NCI-H1694 treated with DMSO at 0.1 percent for 48 hours (cell line): ENCODE measurements around the gene ANKRD33B.
"Not testable (repeated sequence)": the region's sequence is repeated elsewhere in the genome, so short reads cannot be mapped to it uniquely, and the experiment has no call there.

Experiments used
- DNase-seq: peaks from one replicate; lab custom pipeline; 2025; lab: John Stamatoyannopoulos, UW

Gene ANKRD33B

DNA sequence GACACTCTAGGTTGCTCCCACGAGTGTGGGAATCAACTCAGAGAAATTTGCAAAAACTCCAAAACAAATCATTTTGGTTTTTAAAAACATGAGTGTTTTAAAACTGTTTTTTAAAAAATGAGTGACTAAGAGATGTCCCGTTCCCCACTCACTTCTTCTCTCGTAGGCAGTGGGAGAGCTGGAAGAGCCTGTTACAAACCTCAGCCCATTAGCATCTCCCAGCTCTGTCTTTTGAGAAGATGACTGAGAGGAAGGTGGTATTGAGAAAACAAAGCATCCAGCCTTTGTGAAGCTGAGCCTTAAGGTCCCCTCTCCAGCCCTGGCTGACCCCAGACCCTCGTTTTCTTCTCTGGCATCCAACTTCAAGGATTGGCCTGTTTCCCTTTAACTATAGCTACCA is 4.7 kb upstream of the ANKRD33B start:
- DNase-seq, result no peak

DNA sequence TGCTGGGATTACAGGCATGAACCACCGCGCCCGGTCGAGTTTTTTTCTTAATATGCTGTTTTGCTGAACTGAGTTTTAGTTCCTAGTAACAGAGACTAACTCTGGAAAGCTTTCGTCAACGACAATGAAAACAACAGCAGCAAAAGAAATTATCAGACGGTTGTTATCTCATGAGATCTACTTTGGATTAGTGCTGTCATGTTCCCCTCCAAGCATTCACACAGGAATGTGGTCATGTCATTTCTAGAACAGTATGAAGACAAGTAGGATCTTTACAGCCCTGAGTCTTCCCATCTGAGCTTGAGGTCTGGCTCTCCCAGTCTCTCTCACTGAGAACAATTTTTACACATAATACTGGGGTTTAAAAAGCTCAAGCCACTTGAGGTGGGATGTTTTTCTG is 4.0 kb upstream of the ANKRD33B start:
- no peak for DNase-seq

DNA sequence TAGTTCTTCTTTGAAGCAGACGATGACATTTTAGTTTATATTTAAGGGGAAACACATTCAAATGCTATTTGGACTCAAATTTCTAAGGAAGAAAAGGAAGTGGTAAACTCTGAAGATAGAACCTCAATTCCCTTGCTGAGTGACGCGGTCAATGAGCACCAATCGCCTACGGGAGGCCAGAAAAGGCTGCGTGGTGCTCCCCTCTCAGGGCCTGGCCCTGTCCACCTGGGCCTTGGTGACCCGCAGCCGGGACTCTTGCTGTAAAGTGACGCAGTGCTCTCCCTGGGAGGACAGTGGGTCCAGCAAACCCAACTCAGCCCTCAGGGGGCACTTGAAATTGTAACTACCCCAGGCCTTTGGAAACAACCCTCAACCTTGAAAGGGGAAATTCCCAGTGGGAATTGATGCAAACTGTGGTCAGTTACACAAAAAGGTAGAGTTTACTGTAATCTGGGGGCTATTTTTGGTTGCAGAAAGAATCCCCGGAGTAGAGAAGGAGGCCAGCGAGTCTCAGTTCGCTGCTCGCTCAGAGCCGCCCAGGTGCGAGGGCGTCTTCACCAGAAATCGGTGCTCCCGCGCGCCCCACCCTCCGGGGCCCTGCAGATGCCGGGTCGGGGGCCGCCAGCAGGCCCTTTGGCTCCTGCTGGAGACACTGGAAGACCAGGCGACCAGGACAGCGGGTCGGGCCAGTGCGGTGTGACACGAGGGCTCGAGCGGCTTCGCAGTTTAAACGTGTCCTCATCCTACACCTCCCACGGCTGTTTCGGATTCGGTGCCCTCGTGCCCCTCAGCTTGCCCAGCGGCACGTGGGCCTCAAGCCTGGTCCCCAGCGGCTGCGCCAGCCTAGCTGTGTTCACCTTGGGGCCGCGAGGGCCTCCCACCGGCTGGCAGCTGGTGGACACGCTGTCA is 1.4 kb upstream of the ANKRD33B start:
- DNase-seq, result no peak

GRCh38 chr5:10563110-10563944 is 543 bp upstream of the ANKRD33B start:
- no peak for DNase-seq

DNA sequence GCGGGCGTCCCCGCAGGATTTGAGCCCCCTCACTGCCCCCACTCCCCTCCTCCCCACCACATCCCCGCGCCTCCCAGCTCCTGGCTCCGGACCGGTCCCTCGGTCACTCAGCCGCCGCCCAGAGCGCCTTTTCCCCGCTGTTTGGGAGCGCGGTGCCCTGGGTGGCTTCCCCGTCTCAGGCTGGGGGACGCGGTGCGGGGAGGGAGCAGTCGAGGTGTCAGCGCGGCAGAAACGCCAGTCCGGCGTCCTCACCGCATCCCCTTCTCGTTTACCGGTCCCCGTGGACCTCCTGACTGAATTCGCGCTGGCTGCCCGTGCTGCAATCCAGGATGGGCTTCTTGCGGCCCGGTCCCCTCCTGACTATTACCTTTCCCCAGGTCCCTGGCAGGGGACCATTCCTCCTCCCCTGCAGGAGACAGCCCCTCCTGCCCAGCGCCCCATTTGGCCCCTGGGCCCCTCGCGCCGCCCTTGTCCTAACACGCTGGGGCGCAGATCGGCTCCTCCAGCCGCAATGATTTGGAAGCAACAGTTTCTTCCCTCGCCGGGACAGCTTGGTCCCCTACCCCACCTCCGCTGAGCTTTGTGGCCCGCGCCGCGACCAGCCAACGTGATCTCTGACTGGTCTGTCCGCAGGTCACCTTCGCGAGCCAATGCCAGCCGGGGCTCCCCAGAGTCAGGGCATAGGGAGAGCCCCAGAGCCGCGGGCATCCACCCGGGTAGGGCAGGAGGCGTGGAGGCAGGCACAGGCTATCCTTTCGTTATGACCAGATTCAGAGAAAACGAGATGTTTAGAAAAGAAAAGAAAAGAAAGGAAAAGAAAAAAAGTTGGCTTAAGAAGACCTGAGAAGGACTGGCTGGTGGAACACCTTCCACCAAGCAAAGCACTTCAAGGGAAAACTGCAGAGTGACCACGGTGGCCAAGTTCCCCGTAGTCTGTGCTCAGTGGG is 1.2 kb downstream of the ANKRD33B start:
- DNase-seq, result no peak

DNA sequence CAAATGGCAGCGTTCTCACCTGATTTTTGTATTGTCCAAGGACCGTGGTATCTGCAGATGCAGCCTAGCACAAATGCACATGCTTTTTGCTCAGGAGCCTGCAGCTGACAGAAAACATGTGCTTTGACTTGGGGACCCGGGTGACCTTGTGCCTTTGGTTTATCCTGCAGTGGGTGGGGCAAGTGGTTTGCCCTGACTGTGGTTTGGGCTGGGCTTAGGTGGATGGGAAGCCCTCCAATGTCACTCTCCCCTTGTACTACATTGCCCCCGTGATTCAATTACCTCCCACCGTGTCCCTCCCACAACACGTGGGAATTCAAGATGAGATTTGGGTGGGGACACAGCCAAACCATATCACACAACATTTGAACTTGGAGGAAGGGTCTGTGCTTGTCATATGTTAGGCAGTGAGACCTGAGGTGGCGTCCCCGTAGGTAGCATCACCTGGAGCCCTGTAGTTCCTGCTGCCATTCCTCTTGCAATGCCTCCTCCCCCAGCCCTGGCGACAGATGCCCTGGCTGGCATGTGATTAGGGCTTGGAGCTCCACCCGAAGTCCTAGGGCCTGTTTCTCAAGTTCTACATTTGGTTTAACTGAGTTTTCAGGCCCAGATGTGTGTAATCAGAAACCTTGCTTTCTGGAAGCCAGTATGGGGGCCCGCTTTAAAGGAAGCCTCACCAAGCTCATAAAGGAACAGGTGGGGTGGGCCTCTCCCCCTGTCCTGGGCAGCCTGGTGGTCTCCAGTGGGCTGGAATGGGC is 2.1 kb downstream of the ANKRD33B start:
- no peak for DNase-seq

DNA sequence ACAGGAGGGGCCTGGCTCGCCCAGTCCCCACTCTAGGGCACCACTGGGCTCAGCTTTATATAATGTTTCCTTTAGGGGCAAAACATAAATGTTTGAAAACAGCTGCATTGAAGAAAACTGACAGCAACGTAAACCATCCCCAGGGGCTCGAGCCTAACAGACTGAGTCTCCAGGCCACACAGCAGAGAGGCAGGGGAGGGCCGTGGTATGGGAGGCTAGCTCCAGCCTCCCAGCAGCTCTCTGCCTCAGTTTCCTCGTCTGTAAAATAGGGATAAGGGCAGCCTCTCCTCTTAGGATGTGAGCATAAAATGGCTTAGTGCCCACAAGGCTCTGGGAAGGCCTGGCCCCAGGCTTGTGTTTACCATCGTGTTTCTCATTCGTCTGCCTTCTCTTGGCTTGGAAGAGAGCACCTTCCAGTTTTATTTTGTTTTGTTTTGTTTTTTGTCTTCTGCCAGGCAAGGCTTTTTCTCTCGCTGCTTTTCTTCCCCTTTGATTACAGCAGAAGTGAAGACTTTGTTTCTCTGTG is 2.7 kb downstream of the ANKRD33B start:
- no peak for DNase-seq

DNA sequence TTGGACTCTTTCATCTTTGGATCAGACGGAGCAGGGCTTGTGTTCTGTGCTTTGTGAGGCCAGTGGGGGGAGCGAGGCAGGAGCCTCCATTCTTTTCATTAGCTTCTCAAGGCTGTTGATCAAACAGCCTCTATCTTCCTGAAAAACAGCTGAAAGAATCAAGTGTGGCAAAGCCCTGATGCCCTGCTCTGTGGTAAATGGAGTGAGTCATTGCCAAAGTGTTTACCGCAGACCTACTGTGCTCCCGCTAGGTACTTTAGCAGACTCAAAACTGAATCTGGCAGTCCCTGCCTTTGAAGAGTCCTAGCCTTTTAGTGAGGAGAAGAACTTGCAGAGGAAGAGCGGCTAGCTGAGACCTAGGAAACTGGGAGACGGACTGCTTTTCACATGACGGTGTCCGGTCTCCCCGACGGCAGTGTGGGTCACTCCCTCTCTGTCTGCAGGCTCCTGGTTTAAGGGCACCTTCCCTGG is 3.3 kb downstream of the ANKRD33B start:
- no peak for DNase-seq

GRCh38 chr5:10567781-10568321 is 4.0 kb downstream of the ANKRD33B start:
- DNase-seq, result no peak

DNA sequence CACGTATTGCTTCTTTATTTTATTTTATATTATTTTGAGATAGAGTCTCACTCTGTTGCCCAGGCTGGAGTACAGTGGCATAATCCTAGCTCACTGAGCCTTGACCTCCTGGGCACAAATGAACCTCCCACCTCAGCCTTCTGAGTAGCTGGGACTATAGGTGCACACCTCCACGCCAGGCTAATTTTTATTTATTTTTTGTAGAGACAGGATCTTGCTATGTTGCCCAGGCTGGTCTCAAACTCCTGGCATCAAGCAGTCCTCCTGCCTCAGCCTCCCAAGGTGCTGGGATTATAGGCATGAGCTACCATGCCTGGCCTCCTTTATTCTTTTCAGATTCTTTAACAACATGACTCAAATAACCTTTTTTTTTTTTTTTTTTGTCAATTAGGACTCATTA is 6.7 kb downstream of the ANKRD33B start:
- DNase-seq, result not testable (repeated sequence)

- no peak for DNase-seq
Measured at GRCh38 chr5:10572451-10572850, 8.6 kb downstream of the ANKRD33B start.

DNA sequence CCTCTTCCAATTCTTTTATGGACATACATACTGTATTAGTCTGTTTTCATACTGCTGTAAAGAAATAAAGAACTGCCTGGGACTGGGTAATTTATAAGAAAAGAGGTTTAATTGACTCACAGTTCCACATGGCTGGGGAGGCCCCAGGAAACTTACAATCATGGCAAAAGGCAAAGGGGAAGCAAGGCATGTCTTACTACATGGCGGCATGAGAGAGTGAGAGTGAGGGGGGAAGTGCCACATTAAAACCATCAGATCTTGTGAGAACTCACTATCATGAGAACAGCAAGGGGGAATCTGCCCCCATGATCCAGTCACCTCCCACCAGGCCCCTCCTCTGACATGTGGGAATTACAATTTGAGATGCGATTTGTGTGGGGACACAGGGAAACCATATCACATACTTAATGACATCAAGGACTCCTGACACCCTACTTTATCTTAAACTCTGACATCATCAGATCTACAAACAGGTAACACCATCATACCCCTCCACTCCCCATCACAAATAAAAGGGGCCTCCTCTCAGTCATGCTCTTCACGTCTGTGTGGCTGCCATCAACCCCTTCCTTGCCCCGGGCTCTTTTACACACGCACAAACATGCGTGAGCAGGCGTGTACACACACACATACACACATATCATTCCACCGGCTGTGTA is 9.7 kb downstream of the ANKRD33B start:
- DNase-seq, result no peak

DNA sequence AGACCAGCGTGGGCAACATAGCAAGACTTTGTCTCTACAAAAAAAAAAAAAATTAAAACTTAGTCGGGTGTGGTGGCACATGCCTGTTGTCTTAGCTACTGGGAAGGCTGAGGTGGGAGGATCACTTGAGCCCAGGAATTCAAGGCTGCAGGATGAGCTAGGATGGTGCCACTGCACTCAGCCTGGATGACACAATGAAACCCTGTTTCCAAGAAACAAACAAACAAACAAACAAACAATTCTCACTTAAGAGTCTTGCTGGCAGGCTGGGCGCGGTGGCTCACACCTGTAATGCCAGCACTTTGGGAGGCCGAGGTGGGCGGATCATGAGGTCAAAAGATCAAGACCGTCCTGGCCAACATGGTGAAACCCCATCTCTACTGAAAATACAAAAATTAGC is 11.0 kb downstream of the ANKRD33B start:
- DNase-seq, result not testable (repeated sequence)

GRCh38 chr5:10576121-10576789 is 12.4 kb downstream of the ANKRD33B start:
- DNase-seq, result no peak

- DNase-seq, result no peak
Measured at GRCh38 chr5:10576790-10577189, 12.9 kb downstream of the ANKRD33B start.

DNA sequence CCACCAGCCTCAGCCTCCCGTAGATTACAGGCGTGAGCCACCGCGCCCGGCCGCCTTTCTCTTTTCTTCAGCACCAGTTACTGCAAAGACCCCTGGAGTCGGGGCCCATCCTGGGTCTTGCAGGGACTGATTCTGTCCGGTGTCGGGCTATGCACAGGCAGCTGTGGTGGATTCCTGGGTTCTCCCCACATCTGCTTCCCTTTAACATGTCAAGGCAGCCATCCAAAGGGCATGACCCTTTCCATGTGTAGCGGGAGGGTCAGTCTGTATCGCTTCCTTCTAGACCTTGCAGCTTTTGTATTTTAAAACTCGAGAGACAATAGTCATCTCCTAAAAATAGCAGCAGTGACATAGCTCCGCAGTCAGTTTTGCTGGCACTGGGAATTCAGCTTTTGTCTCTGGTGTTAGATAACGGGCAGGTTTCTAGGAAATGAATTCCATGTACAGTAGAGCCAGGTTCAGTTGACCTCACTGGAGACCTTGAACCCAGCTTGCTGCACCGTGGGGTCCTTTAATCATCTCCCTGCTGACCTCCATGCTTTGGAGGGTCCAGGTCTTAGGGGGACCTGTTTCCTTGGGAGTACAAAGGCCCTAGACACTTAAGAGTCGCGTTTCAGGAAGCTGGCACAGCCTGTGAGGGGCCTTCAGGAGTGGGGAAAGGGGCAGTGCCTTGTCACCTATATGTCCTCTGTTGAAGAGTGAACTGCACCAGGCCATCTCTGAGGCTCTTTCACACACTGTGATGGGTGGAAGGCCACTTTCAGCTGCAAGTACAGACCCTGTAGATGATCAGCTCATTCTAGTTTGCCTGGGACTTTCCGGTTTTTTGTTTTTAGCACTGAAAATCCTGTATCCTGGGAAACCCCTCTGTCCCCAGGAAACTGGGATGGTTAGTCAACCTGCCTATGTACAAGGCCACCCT is 13.8 kb downstream of the ANKRD33B start:
- no peak for DNase-seq

- no peak for DNase-seq
Measured at GRCh38 chr5:10578293-10578665, 14.4 kb downstream of the ANKRD33B start.

- DNase-seq, result no peak
Measured at GRCh38 chr5:10578869-10579268, 15.0 kb downstream of the ANKRD33B start.
